HEK293T (cell line): Measurements from ENCODE around the gene BRPF1.

Experiments used
- ARNT ChIP-seq: fragments of 450-650 bp; IDR thresholded peaks from 2 replicates; pipeline ENCODE4 v1.6.1; 2017; ENCODE audit warnings: mild to moderate bottlenecking
- CTBP1 ChIP-seq: fragments of 450-650 bp; IDR thresholded peaks from 2 replicates; pipeline ENCODE4 v1.6.1; 2016; ENCODE audit warnings: borderline replicate concordance
- ELF4 ChIP-seq: fragments of 450-650 bp; IDR thresholded peaks from 2 replicates; pipeline ENCODE4 v1.6.1; 2017; ENCODE audit warnings: antibody characterized with exemption
- FOXA1 ChIP-seq: fragments of 450-650 bp; IDR thresholded peaks from 2 replicates; pipeline ENCODE4 v1.6.1; 2016; ENCODE audit warnings: mild to moderate bottlenecking
- FOXK2 ChIP-seq: fragments of 450-650 bp; IDR thresholded peaks from 2 replicates; pipeline ENCODE4 v1.6.1; 2016; ENCODE audit warnings: mild to moderate bottlenecking
- HDGF ChIP-seq: fragments of 450-650 bp; IDR thresholded peaks from 2 replicates; pipeline ENCODE4 v1.6.1; 2017; ENCODE audit warnings: antibody characterized with exemption, borderline replicate concordance
- LEF1 ChIP-seq: fragments of 450-650 bp; IDR thresholded peaks from 2 replicates; pipeline ENCODE4 v1.6.1; 2017; ENCODE audit warnings: mild to moderate bottlenecking, borderline replicate concordance
- NFRKB ChIP-seq: fragments of 450-650 bp; IDR thresholded peaks from 2 replicates; pipeline ENCODE4 v1.6.1; 2016; ENCODE audit warnings: mild to moderate bottlenecking, moderate library complexity
- SP1 ChIP-seq: fragments of 450-650 bp; IDR thresholded peaks from 2 replicates; pipeline ENCODE4 v1.6.1; 2017
- SUZ12 ChIP-seq: fragments of 450-650 bp; IDR thresholded peaks from 2 replicates; pipeline ENCODE4 v1.6.1; 2016; ENCODE audit warnings: mild to moderate bottlenecking

GRCh38 chr3:9779075-9779593 lies 47.6 kb downstream of the BRPF1 start:
- TF ChIP-seq FOXK2: no peak
- no peak for TF ChIP-seq SP1
- TF ChIP-seq NFRKB: no peak
- TF ChIP-seq ELF4: no peak
- no peak for TF ChIP-seq ARNT
- no peak for TF ChIP-seq LEF1
- no peak for TF ChIP-seq CTBP1
- TF ChIP-seq HDGF: no peak
- no peak for TF ChIP-seq SUZ12
- TF ChIP-seq FOXA1: no peak
